HEK293 (cell line): Measurements from ENCODE around the gene ABHD17A.
A peak's percentile ranks its signal among the peaks of the same experiment; 100 is the strongest.

Experiments
- ATF2 ChIP-seq: fragments of 450-650 bp; formaldehyde crosslinking; IDR thresholded peaks from 2 replicates; pipeline ENCODE4 v1.5.1; 2016; ENCODE audit warnings: missing biosample characterization, missing genetic modification characterization, low read depth
- GLI4 ChIP-seq: fragments of 450-650 bp; formaldehyde crosslinking; IDR thresholded peaks from 2 replicates; pipeline ENCODE4 v1.5.1; 2016; ENCODE audit warnings: missing biosample characterization, missing genetic modification characterization
- INSM2 ChIP-seq: fragments of 450-650 bp; formaldehyde crosslinking; IDR thresholded peaks from 2 replicates; pipeline ENCODE4 v1.5.1; 2016; ENCODE audit warnings: missing biosample characterization, missing genetic modification characterization
- KLF10 ChIP-seq: fragments of 450-650 bp; IDR thresholded peaks from 2 replicates; pipeline ENCODE4 v1.5.1; 2018; ENCODE audit warnings: missing biosample characterization, mild to moderate bottlenecking, missing genetic modification characterization
- PATZ1 ChIP-seq: fragments of 450-650 bp; formaldehyde crosslinking; IDR thresholded peaks from 2 replicates; pipeline ENCODE4 v1.5.1; 2016; ENCODE audit warnings: missing biosample characterization, missing genetic modification characterization
- SCRT2 ChIP-seq: fragments of 450-650 bp; formaldehyde crosslinking; IDR thresholded peaks from 2 replicates; pipeline ENCODE4 v1.5.1; 2016; ENCODE audit warnings: missing biosample characterization, missing genetic modification characterization
- SP3 ChIP-seq: fragments of 450-650 bp; formaldehyde crosslinking; IDR thresholded peaks from 2 replicates; pipeline ENCODE4 v1.5.1; 2016; ENCODE audit warnings: missing biosample characterization, missing genetic modification characterization
- WT1 ChIP-seq: fragments of 450-650 bp; formaldehyde crosslinking; IDR thresholded peaks from 2 replicates; pipeline ENCODE4 v1.5.1; 2016; ENCODE audit warnings: missing biosample characterization, missing genetic modification characterization
- ZBTB10 ChIP-seq: fragments of 450-650 bp; formaldehyde crosslinking; IDR thresholded peaks from 2 replicates; pipeline ENCODE4 v1.5.1; 2016; ENCODE audit warnings: missing biosample characterization, missing genetic modification characterization
- ZBTB48 ChIP-seq: fragments of 450-650 bp; formaldehyde crosslinking; IDR thresholded peaks from 2 replicates; pipeline ENCODE4 v1.5.1; 2016; ENCODE audit warnings: missing biosample characterization, missing genetic modification characterization
- ZNF302 ChIP-seq: fragments of 450-650 bp; formaldehyde crosslinking; IDR thresholded peaks from 2 replicates; pipeline ENCODE4 v1.5.1; 2016; ENCODE audit warnings: missing biosample characterization, missing genetic modification characterization, low read depth
- ZNF335 ChIP-seq: fragments of 450-650 bp; formaldehyde crosslinking; conservative IDR thresholded peaks from 2 replicates; pipeline ENCODE4 v1.5.1; 2016; ENCODE audit warnings: missing biosample characterization, missing genetic modification characterization
- ZNF341 ChIP-seq: fragments of 450-650 bp; formaldehyde crosslinking; IDR thresholded peaks from 2 replicates; pipeline ENCODE4; 2016; ENCODE audit warnings: low read depth, missing biosample characterization, missing genetic modification characterization
- ZNF354C ChIP-seq: fragments of 450-650 bp; formaldehyde crosslinking; IDR thresholded peaks from 2 replicates; pipeline ENCODE4 v1.5.1; 2016; ENCODE audit warnings: missing biosample characterization, missing genetic modification characterization, low read depth, borderline replicate concordance
- ZNF366 ChIP-seq: fragments of 450-650 bp; formaldehyde crosslinking; conservative IDR thresholded peaks from 2 replicates; pipeline ENCODE4 v1.5.1; 2016; ENCODE audit warnings: missing biosample characterization, missing genetic modification characterization
- ZNF391 ChIP-seq: fragments of 450-650 bp; formaldehyde crosslinking; IDR thresholded peaks from 2 replicates; pipeline ENCODE4 v1.5.1; 2016; ENCODE audit warnings: low read depth, missing biosample characterization, missing genetic modification characterization, borderline replicate concordance
- ZNF623 ChIP-seq: fragments of 450-650 bp; formaldehyde crosslinking; IDR thresholded peaks from 2 replicates; pipeline ENCODE4 v1.5.1; 2016; ENCODE audit warnings: missing biosample characterization, missing genetic modification characterization
- ZNF645 ChIP-seq: fragments of 450-650 bp; formaldehyde crosslinking; IDR thresholded peaks from 2 replicates; pipeline ENCODE4; 2016; ENCODE audit warnings: missing biosample characterization, missing genetic modification characterization

Gene ABHD17A

GRCh38 chr19:1855040-1855827 is 30.1 kb downstream of the ABHD17A start (continued):
- no peak for TF ChIP-seq ATF2
- TF ChIP-seq SP3: peak; percentile 79
- no peak for TF ChIP-seq ZNF302
- no peak for TF ChIP-seq SCRT2 (tag by site-specific recombination)
- TF ChIP-seq ZNF645 (tag by site-specific recombination): no peak
- peak; percentile 14; the same call in 1 of the 2 replicates for TF ChIP-seq ZBTB10
- peak; percentile 88 for TF ChIP-seq PATZ1 (tag by site-specific recombination)
- TF ChIP-seq KLF10: peak; percentile 42; the same call in 1 of the 2 replicates
- TF ChIP-seq INSM2 (tag by site-specific recombination): no peak
- TF ChIP-seq WT1 (tag by site-specific recombination): 0 out of 2 replicates have a peak, but pooled peaks have one; percentile 17
- no peak for TF ChIP-seq GLI4 (tag by site-specific recombination)
- TF ChIP-seq ZNF366 (tag by site-specific recombination): peak; percentile 57
- TF ChIP-seq ZBTB48 (tag by site-specific recombination): peak; percentile 58; the same call in 1 of the 2 replicates
- no peak for TF ChIP-seq ZNF354C (tag by site-specific recombination)
- peak; percentile 27; the same call in 1 of the 2 replicates for TF ChIP-seq ZNF335 (tag by site-specific recombination)
- TF ChIP-seq ZNF623 (tag by site-specific recombination): no peak
- TF ChIP-seq ZNF391: no peak
- TF ChIP-seq ZNF341 (tag by site-specific recombination): 0 out of 2 replicates have a peak, but pooled peaks have one; percentile 16
